Peyer's patch (tissue), 4 donors: Measurements from ENCODE around the gene SLC35A4.
"Not testable (repeated sequence)": the region's sequence is repeated elsewhere in the genome, so short reads cannot be mapped to it uniquely, and the experiment has no call there.

Experiments used
- POLR2A ChIP-seq, 2 donors: fragments of 450-650 bp; IDR thresholded peaks; one replicate each; pipeline ENCODE4 v1.5.1; 2017; ENCODE audit warnings: antibody characterized with exemption in 2 of 2, mild to moderate bottlenecking in 2 of 2, moderate library complexity in 2 of 2
- TF ChIP-seq, protein P1 (sequence below), 6 experiments: fragments of 450-650 bp in 4 of 6; fragments of 200-600 bp in 2 of 6; sonication (generic) in 1 of 6; IDR thresholded peaks; one replicate each; pipeline ENCODE4 v1.5.1; 2017 to 2019; ENCODE audit warnings: antibody characterized with exemption in 6 of 6, mild to moderate bottlenecking in 3 of 6, moderate library complexity in 1 of 6

DNA sequence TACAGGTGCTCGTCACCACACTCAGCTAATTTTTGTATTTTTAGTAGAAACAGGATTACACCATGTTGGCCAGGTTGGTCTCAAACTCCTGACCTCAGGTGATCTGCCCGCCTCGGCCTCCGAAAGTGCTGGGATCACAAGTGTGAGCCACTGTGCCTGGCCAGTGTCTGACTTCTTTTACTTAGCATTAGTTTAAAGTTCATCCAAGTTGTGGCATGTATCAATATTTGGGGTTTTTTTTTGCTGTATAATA lies 38.7 kb downstream of the SLC35A4 start:
- TF ChIP-seq, protein P1, sequence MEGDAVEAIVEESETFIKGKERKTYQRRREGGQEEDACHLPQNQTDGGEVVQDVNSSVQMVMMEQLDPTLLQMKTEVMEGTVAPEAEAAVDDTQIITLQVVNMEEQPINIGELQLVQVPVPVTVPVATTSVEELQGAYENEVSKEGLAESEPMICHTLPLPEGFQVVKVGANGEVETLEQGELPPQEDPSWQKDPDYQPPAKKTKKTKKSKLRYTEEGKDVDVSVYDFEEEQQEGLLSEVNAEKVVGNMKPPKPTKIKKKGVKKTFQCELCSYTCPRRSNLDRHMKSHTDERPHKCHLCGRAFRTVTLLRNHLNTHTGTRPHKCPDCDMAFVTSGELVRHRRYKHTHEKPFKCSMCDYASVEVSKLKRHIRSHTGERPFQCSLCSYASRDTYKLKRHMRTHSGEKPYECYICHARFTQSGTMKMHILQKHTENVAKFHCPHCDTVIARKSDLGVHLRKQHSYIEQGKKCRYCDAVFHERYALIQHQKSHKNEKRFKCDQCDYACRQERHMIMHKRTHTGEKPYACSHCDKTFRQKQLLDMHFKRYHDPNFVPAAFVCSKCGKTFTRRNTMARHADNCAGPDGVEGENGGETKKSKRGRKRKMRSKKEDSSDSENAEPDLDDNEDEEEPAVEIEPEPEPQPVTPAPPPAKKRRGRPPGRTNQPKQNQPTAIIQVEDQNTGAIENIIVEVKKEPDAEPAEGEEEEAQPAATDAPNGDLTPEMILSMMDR (IDR thresholded peaks at IDR 0.05): not testable (repeated sequence)
- TF ChIP-seq POLR2A (IDR thresholded peaks at IDR 0.05): not testable (repeated sequence)
